Right cardiac atrium (tissue), 5 donors: ENCODE measurements around the gene FNDC7. TPM values are rescaled to one million over a fixed set of nuclear protein-coding genes. Genes with fewer than 3 reads are reported as not detected.
"Not testable (repeated sequence)": the region's sequence is repeated elsewhere in the genome, so short reads cannot be mapped to it uniquely, and the experiment has no call there.

Experiments used
- ATAC-seq, 2 donors: fragments of 200-7000 bp; cut with Tn5 transposase; one replicate each; pipeline versions ENCODE4 v1.8.0 to v1.9.1; 2020; ENCODE audit warnings: moderate library complexity in 2 of 2, mild to moderate bottlenecking in 1 of 2
- DNase-seq, 3 donors: peaks; one replicate each; pipeline ENCODE4 v3.0.0-alpha.2; 2020
- H3K27ac ChIP-seq: one replicate; pipeline ENCODE4 v1.5.1; 2013; ENCODE audit warnings: mild to moderate bottlenecking, low read length, control low read depth, moderate library complexity
- H3K27me3 ChIP-seq: one replicate; pipeline ENCODE4 v1.6.1; 2013; ENCODE audit not compliant: control insufficient read depth, insufficient read depth
- H3K4me1 ChIP-seq: one replicate; pipeline ENCODE4 v1.6.1; 2013; ENCODE audit warnings: low read length; ENCODE audit not compliant: control insufficient read depth, insufficient read depth
- H3K4me3 ChIP-seq: one replicate; pipeline ENCODE4 v1.5.1; 2013; ENCODE audit warnings: low read length, control low read depth
- H3K9me3 ChIP-seq: one replicate; pipeline ENCODE4 v1.6.1; 2013; ENCODE audit warnings: low read length; ENCODE audit not compliant: control insufficient read depth
- WGBS: extraction: QIAGEN DNeasy Blood & Tissue Kit; methylation state at CpG from one replicate; pipeline ENCODE4 v1.1.7; 2013; 5-methylcytosine and 5-hydroxymethylcytosine counted together
- intact Hi-C, 4 donors: fragments of 100-400 bp; cut with DNase I; formaldehyde crosslinking; loops; one replicate each; pipeline versions ENCODE4 v1.11.0 to v1.14.0; 2022 to 2023
- long read RNA-seq, 4 donors: library from polyadenylated mRNA; unstranded; transcript quantifications; one replicate each; pipeline ENCODE4 v2.0.0, GENCODE V29; 2020 to 2021
- polyA plus RNA-seq: library from polyadenylated mRNA; stranded (reverse); fragments of 200-250 nt; gene quantifications from one replicate; pipeline ENCODE4 v1.2.3, GENCODE V29; 2013
- total RNA-seq, 4 donors: library from RNA; stranded (reverse); fragmentation: NEBNext Ultra II Directional; extraction: Animal tissue kit (Norgen Biotek cat#: 25700); gene quantifications; one replicate each; pipeline ENCODE4 v1.2.1, GENCODE V29; 2021
- donor health status: healthy with polysubstance abuse.
- donor health status: DM: no; HTN: yes; CAD: no.
- donor health status: DM: no; HTN: no; CAD: no.
- donor health status: DM: no; HTN: yes; CAD: no; lungs with severe emphysema.
- donor health status: DM: yes; HTN: yes; CAD: no.

FNDC7 gene
- total RNA-seq: under 1 TPM in 1 of 4 donors, not detected in 3; 0.15 TPM
- not detected for polyA plus RNA-seq
- long read RNA-seq, donor 1: 0 reads
- long read RNA-seq, donor 2: 0 reads
- long read RNA-seq, donor 3: 0 reads
- long read RNA-seq, donor 4: 0 reads

DNA sequence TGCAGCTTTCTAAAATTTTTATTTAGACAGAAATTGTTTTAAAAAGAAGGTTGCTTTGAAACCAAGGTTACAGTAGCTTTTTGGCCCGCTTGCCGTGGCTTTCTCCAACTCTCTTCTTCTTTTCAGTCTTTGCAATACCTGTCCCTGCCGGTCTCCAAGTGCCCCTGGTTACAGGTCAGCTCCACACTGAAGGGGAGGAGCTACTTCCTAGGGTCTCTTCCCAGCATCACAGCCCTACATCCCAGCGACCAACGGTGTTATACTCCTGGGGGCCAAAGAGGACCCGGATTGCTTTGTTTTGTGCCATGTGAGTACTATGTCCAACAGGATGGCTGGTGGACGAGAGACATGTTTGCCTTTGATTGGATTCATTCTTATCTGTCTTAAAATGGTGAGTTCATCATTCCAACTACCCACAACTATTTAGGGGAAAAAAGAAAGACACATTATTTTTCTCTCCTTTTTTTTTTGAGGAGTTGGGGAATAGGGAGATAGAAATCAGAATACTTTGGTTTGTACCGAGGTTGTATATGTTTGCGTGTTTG is at the start of gene FNDC7:
Gene FNDC7, plus strand, starts transcription at position 303 of the 545 bp plus-strand sequence. Its CDS starts 26 bp downstream, at position 329.
- H3K27ac ChIP-seq: no peak within 1 kb of the TSS
- H3K4me3 ChIP-seq: no peak within 1 kb of the TSS
- 53% methylated on average over 9 of the region's 9 CpGs for WGBS
- no peaks in the 10 kb centered on the region for H3K9me3 ChIP-seq
- DNase-seq: no peak
- H3K4me1 ChIP-seq: peaks cover 4% of the 10 kb centered on the region
- ATAC-seq: no peak
- no peaks in the 10 kb centered on the region for H3K27me3 ChIP-seq
- intact Hi-C loops: no loop called here

DNA sequence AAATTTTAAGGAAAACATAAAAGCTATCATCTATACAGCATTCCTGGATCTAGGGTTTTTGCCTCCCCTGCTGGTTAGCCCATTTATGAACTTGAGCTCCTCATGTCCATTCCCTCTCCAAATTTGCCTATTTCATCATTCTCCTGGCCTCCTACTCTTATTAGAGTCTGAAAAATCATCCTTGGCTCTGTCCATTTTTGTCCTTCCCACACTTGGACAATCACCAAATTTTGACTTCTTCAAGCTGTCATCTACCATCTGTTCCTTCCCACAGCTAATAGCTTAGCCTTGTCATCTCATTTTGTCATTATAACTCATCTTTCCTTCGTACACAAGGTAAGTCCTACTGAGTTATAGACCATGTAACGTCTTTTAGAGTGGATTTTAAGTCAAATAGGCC is 49.6 kb upstream of the FNDC7 start:
- Histone ChIP-seq H3K4me1 (no peaks in the 10 kb centered on the region), H3K27ac (no peak overlapping the region), H3K9me3 (no peaks in the 10 kb centered on the region), H3K27me3 (no peaks in the 10 kb centered on the region), H3K4me3 (no peak overlapping the region)
- ATAC-seq: no peak
- no peak for DNase-seq
- intact Hi-C loops: no loop called here
- 76% methylated on average over 2 of the region's 2 CpGs for WGBS

GRCh38 chr1:108664481-108664880 is 48.2 kb upstream of the FNDC7 start:
- H3K27ac ChIP-seq: no peak overlapping the region
- ATAC-seq (no peak), DNase-seq (no peak)
- no peaks in the 10 kb centered on the region for H3K9me3 ChIP-seq
- WGBS: 76% methylated on average over 6 of the region's 6 CpGs
- no peaks in the 10 kb centered on the region for H3K4me1 ChIP-seq
- H3K27me3 ChIP-seq: no peaks in the 10 kb centered on the region
- H3K4me3 ChIP-seq: no peak overlapping the region
- intact Hi-C loops: no loop called here

- 71% methylated on average over 2 of the region's 2 CpGs for WGBS
- Histone ChIP-seq H3K27ac (no peak overlapping the region), H3K9me3 (no peaks in the 10 kb centered on the region), H3K4me3 (no peak overlapping the region), H3K27me3 (no peaks in the 10 kb centered on the region), H3K4me1 (no peaks in the 10 kb centered on the region)
- no peak for ATAC-seq
- intact Hi-C loops: no loop called here
- DNase-seq: no peak
Observed at GRCh38 chr1:108665067-108665466, 47.6 kb upstream of the FNDC7 start.

- intact Hi-C loops: no loop called here
Observed at GRCh38 chr1:108665771-108666170, 46.9 kb upstream of the FNDC7 start.

GRCh38 chr1:108667422-108667821 is 45.3 kb upstream of the FNDC7 start:
- intact Hi-C loops, ATAC-seq, H3K9me3 ChIP-seq, H3K4me3 ChIP-seq, H3K27me3 ChIP-seq, H3K27ac ChIP-seq, H3K4me1 ChIP-seq: not testable (repeated sequence)
- DNase-seq: peak in 1 of 3 donors; percentile 44
- WGBS: 95% methylated on average over 28 of the region's 28 CpGs

More at GRCh38 chr1:108665771-108666170, 46.9 kb upstream of the FNDC7 start:
- Histone ChIP-seq H3K4me3 (no peak overlapping the region), H3K27ac (no peak overlapping the region), H3K9me3 (no peaks in the 10 kb centered on the region), H3K27me3 (no peaks in the 10 kb centered on the region), H3K4me1 (no peaks in the 10 kb centered on the region)
- 72% methylated on average over 1 of the region's 1 CpG for WGBS
- DNase-seq: no peak
- ATAC-seq: no peak

DNA sequence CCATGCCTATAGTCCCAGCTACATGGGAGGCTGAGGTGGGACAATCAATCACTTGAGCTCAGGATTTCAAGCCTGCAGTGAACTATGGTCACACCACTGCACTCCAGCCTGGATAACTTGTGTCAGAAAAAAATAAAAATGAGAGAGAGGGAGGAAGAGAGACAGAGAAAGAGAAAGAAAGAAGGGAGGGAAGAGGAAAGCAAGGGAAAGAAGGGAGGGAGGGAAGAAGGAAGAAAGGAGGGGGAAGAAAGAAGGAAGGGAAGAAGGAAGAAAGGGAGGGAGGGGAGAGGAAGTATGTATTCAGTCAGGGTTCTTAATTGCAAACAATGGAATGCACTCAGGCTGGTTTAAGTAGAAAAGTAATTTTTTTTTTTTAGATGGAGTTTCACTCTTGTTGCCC is 43.9 kb upstream of the FNDC7 start:
- H3K4me3 ChIP-seq: no peak overlapping the region
- intact Hi-C loops: no loop called here
- ATAC-seq: no peak
- no peaks in the 10 kb centered on the region for H3K27me3 ChIP-seq
- DNase-seq: no peak
- H3K4me1 ChIP-seq: no peaks in the 10 kb centered on the region
- no peaks in the 10 kb centered on the region for H3K9me3 ChIP-seq
- H3K27ac ChIP-seq: no peak overlapping the region

DNA sequence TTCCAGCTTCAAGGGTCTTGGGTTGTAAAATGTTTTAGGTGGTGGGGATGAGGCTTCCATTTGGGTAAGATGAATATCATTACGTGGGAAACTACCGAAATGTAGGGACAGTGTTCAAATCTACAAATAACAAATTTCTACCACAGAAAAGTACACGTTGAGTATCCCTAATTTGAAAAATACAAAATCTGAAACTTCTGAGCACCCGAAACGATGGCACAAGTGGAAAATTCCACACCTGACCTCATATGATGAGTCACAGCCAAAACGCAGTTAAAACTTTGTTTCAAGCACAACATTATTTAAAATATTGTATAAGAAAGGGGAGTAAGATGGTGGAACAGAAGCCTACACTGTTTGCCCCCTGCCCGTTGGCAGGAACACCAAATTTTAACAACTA is 43.0 kb upstream of the FNDC7 start:
- no peaks in the 10 kb centered on the region for H3K9me3 ChIP-seq
- intact Hi-C loops: no loop called here
- no peak for ATAC-seq
- 79% methylated on average over 7 of the region's 7 CpGs for WGBS
- no peak for DNase-seq
- H3K4me3 ChIP-seq: no peak overlapping the region
- H3K4me1 ChIP-seq: no peaks in the 10 kb centered on the region
- H3K27me3 ChIP-seq: no peaks in the 10 kb centered on the region
- no peak overlapping the region for H3K27ac ChIP-seq

DNA sequence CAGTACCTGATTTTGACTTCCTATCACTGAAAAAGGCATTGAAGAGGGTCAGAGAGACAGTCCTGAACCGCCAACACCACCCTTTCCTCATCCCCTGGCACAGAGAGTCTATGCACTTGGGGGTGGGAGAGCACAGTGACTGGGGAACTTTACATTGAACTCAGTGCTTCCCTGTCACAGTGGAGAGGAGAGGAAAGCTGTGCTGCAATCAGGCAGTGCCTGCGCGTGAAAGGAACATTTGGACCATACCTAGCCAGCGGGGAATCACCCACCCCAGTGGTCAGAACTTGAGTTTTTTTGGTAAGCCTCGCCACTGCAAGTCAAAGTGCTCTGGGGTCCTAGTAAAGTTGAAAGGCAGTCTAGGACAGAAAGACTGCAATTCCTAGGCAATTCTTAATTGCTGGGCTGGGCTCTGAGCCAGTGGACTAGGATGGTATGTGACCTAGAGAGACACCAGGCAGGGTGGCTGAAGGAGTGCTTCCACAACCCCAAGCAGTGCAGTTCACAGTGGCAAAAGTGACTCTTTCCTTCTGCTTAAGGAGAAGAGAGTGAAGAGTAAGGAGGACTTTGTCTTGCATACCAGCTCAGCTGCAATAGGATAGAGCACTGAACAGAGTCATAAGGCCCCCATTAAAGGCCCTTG is 42.5 kb upstream of the FNDC7 start:
- DNase-seq (no peak), ATAC-seq (no peak)
- intact Hi-C loops: no loop called here
- Histone ChIP-seq H3K4me1 (no peaks in the 10 kb centered on the region), H3K4me3 (no peak overlapping the region), H3K27ac (no peak overlapping the region), H3K27me3 (no peaks in the 10 kb centered on the region), H3K9me3 (no peaks in the 10 kb centered on the region)
- 83% methylated on average over 5 of the region's 5 CpGs for WGBS

DNA sequence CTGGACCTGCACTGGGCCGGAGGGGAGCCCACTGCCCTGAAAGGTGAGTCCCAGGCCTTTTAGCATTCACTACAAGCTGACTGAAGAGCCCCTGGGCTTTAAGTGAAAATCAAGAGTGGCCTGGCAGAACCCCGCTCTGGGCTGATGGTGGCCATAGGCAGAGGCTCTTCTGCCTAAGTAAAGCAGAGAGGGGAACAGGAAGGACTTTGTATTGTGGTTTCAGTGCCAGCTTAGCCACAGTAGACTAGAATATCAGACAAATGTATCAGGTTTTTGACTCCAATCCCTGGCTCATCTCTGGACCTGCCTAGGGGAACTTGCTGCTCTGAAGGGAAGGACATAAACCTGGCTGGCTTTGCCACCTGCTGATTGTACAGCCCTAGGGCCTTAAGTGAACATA is 41.6 kb upstream of the FNDC7 start:
- H3K9me3 ChIP-seq: no peaks in the 10 kb centered on the region
- no peaks in the 10 kb centered on the region for H3K4me1 ChIP-seq
- 89% methylated on average over 2 of the region's 2 CpGs for WGBS
- no peak for ATAC-seq
- no peaks in the 10 kb centered on the region for H3K27me3 ChIP-seq
- intact Hi-C loops: no loop called here
- H3K4me3 ChIP-seq: no peak overlapping the region
- no peak for DNase-seq
- no peak overlapping the region for H3K27ac ChIP-seq

- no peak overlapping the region for H3K27ac ChIP-seq
- no peak overlapping the region for H3K4me3 ChIP-seq
- 77% methylated on average over 4 of the region's 4 CpGs for WGBS
- ATAC-seq (no peak), DNase-seq (no peak)
- no peaks in the 10 kb centered on the region for H3K4me1 ChIP-seq
- no peaks in the 10 kb centered on the region for H3K9me3 ChIP-seq
- H3K27me3 ChIP-seq: no peaks in the 10 kb centered on the region
- intact Hi-C loops: no loop called here
Observed at GRCh38 chr1:108678706-108679105, 34.0 kb upstream of the FNDC7 start.
